CD4-positive, alpha-beta T cell (primary cell): ENCODE data around the gene LRP1B. TPM values are rescaled to one million over a fixed set of nuclear protein-coding genes. Genes with fewer than 3 reads are reported as not detected.

Experiments used
- ATAC-seq: fragments of 200-7000 bp; cut with Tn5 transposase; one replicate; pipeline ENCODE4 v1.10.0; 2022; ENCODE audit warnings: mild to moderate bottlenecking; ENCODE audit not compliant: poor library complexity
- CTCF ChIA-PET: fragments of 350-600 bp; sonication (Branson Sonifier 250); formaldehyde crosslinking; loops from one replicate; lab custom pipeline; 2021; ENCODE audit warnings: antibody characterized with exemption, inconsistent platforms; lab: Charles Lee
- POLR2A ChIA-PET: fragments of 350-600 bp; sonication (Branson Sonifier 250); formaldehyde crosslinking; loops from one replicate; lab custom pipeline; 2021; ENCODE audit warnings: antibody characterized with exemption, inconsistent platforms; lab: Charles Lee
- DNase-seq, 14 experiments: peaks; one replicate each; pipeline ENCODE4 v3.0.0-alpha.2; 2013 to 2020; ENCODE audit warnings: mixed read lengths in 2 of 14
- H3K27ac ChIP-seq, 2 donors: one replicate each; pipeline versions ENCODE4 v1.5.1 to v1.7.0; 2013; ENCODE audit warnings: low read length in 2 of 2, low read depth in 1 of 2, mild to moderate bottlenecking in 1 of 2
- H3K27me3 ChIP-seq, 2 experiments: 1 replicate in 1 of 2; 2 replicates in 1 of 2; pipeline versions ENCODE4 v1.6.1 to v1.7.0; 2013; ENCODE audit warnings: low read length in 2 of 2, control low read depth in 1 of 2, mild to moderate bottlenecking in 1 of 2, moderate library complexity in 1 of 2; ENCODE audit not compliant: insufficient read depth in 2 of 2, control insufficient read depth in 1 of 2
- H3K36me3 ChIP-seq: one replicate; pipeline ENCODE4 v1.6.1; 2013; ENCODE audit warnings: low read length, control low read depth; ENCODE audit not compliant: insufficient read depth
- H3K4me1 ChIP-seq: one replicate; pipeline ENCODE4 v1.6.1; 2013; ENCODE audit warnings: low read length, control low read depth; ENCODE audit not compliant: insufficient read depth
- H3K4me3 ChIP-seq: one replicate; pipeline ENCODE4 v1.5.1; 2013; ENCODE audit warnings: mild to moderate bottlenecking, low read length, moderate library complexity
- H3K9me3 ChIP-seq, 2 experiments: 1 replicate in 1 of 2; 2 replicates in 1 of 2; pipeline versions ENCODE4 v1.6.1 to v1.7.0; 2013; ENCODE audit warnings: low read length in 2 of 2, mild to moderate bottlenecking in 2 of 2, control low read depth in 1 of 2, moderate library complexity in 1 of 2; ENCODE audit not compliant: control insufficient read depth in 1 of 2, insufficient read depth in 1 of 2
- H3K27ac Mint-ChIP-seq: one replicate; pipeline ENCODE4 v1.8.0; 2020; ENCODE audit warnings: mixed read lengths
- H3K27me3 Mint-ChIP-seq: one replicate; pipeline ENCODE4 v1.8.0; 2021; ENCODE audit warnings: mixed read lengths
- H3K36me3 Mint-ChIP-seq: one replicate; pipeline ENCODE4 v1.8.0; 2021; ENCODE audit warnings: low read depth, mixed read lengths
- H3K4me1 Mint-ChIP-seq: one replicate; pipeline ENCODE4 v1.8.0; 2021; ENCODE audit warnings: low read depth, mixed read lengths
- H3K4me3 Mint-ChIP-seq: one replicate; pipeline ENCODE4 v1.8.0; 2020; ENCODE audit warnings: mild to moderate bottlenecking, mixed read lengths
- H3K9me3 Mint-ChIP-seq: one replicate; pipeline ENCODE4 v1.8.0; 2020; ENCODE audit warnings: mixed read lengths
- intact Hi-C, 2 experiments: fragments of 100-400 bp; cut with DNase I in 1 of 2; cut with micrococcal nuclease in 1 of 2; formaldehyde crosslinking; loops; one replicate each; pipeline versions ENCODE4 v1.15.1 to v1.9.0; 2023 to 2025; cut with DNase I, micrococcal nuclease
- total RNA-seq, 174 experiments: library from RNA in 2 of 174; stranded (reverse) in 2 of 174; gene quantifications; one replicate each; pipeline ENCODE4 v1.2.3 and lab custom pipeline; 2021 to 2026
- TF ChIP-seq, protein P1 (sequence below): fragments of 200-600 bp; IDR thresholded peaks from one replicate; pipeline ENCODE4 v1.8.0; 2022; ENCODE audit warnings: antibody characterized with exemption, mild to moderate bottlenecking

Gene LRP1B
- total RNA-seq, 2 experiments from 2014 or later = not detected

DNA sequence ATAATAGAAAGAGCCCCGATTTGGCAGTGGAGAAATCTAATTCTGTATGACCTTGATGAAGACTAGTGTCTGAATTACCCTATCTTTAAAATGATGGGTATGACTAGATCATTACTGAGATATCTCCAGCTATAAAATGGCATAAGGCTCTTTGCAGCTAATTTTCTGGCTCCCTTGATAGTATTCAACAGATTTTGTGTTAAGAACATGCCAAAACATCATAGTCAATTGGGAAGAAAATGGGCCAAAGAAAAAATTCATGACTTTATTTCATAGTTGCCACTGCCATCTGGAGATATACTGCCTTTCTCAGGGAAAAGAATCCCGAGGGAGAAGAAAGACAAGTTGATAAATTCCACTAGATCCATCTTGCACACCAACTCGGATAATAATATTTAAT lies 1618.7 kb downstream of the LRP1B start:
- Histone ChIP-seq H3K27ac (no peak overlapping the region), H3K9me3 (peaks cover 0 to 9% of the 10 kb centered on the region in 2 experiments), H3K36me3 (no peaks in the 10 kb centered on the region), H3K4me3 (no peak overlapping the region), H3K4me1 (no peaks in the 10 kb centered on the region), H3K27me3 (no peaks in the 10 kb centered on the region)
- DNase-seq (no peak), ATAC-seq (no peak)
- Mint-ChIP-seq H3K27ac (no peak overlapping the region), H3K4me3 (no peak overlapping the region), H3K4me1 (no peaks in the 10 kb centered on the region), H3K36me3 (no peaks in the 10 kb centered on the region), H3K9me3 (no peaks in the 10 kb centered on the region), H3K27me3 (no peaks in the 10 kb centered on the region)
- intact Hi-C loops = no loop called here
- ChIA-PET CTCF (no interaction called here), POLR2A (no interaction called here)
- TF ChIP-seq, protein P1, sequence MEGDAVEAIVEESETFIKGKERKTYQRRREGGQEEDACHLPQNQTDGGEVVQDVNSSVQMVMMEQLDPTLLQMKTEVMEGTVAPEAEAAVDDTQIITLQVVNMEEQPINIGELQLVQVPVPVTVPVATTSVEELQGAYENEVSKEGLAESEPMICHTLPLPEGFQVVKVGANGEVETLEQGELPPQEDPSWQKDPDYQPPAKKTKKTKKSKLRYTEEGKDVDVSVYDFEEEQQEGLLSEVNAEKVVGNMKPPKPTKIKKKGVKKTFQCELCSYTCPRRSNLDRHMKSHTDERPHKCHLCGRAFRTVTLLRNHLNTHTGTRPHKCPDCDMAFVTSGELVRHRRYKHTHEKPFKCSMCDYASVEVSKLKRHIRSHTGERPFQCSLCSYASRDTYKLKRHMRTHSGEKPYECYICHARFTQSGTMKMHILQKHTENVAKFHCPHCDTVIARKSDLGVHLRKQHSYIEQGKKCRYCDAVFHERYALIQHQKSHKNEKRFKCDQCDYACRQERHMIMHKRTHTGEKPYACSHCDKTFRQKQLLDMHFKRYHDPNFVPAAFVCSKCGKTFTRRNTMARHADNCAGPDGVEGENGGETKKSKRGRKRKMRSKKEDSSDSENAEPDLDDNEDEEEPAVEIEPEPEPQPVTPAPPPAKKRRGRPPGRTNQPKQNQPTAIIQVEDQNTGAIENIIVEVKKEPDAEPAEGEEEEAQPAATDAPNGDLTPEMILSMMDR = no peak

DNA sequence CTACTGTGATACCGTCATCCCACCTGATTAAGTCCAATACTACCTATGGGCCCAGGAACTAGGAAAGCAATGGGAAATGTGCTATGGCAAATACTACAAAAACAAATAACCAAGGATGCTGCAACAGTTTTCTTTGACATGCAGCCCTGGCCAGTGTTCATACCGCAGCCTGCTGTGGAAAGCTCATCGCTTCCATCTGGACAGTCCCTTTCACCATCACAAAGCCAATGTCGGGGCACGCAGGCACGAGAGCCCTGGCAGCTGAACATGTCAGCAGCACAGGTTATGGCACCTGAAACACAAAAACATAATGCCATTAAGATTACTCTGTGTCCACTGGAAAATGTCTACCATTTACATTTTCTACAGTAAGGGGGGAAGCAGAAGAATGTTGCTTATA lies 1621.1 kb downstream of the LRP1B start:
- Mint-ChIP-seq H3K27me3 (no peaks in the 10 kb centered on the region), H3K27ac (no peak overlapping the region), H3K4me3 (no peak overlapping the region), H3K4me1 (no peaks in the 10 kb centered on the region), H3K36me3 (no peaks in the 10 kb centered on the region), H3K9me3 (no peaks in the 10 kb centered on the region)
- H3K4me1 ChIP-seq = no peaks in the 10 kb centered on the region
- CTCF ChIA-PET = no interaction called here
- TF ChIP-seq, protein P1 = no peak
- POLR2A ChIA-PET = no interaction called here
- intact Hi-C loops = no loop called here
- ATAC-seq (no peak), DNase-seq (no peak)
- no peak overlapping the region for H3K4me3 ChIP-seq
- H3K9me3 ChIP-seq = peaks cover 0 to 13% of the 10 kb centered on the region in 2 experiments
- no peaks in the 10 kb centered on the region for H3K27me3 ChIP-seq
- no peaks in the 10 kb centered on the region for H3K36me3 ChIP-seq
- H3K27ac ChIP-seq = no peak overlapping the region

DNA sequence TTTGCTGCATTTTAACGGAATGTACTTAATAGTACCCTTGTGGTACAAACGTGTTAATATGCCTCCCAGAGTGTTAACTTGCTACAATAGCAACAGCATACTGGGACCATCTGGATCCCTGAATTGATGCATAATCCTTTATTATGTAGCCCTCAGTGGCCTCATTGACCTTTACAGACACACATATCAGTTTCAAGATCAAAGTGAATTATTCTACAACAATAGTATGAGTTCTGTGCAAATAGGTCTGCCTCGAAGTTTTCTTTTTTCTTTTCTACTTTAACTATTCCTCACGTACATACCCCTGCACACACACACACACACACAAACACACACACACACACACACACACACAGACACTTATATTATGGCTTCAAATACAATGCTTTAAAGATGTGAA lies 1622.1 kb downstream of the LRP1B start:
- Histone ChIP-seq H3K27ac (no peak overlapping the region), H3K4me3 (no peak overlapping the region), H3K9me3 (peaks cover 0 to 13% of the 10 kb centered on the region in 2 experiments), H3K36me3 (no peaks in the 10 kb centered on the region), H3K27me3 (no peaks in the 10 kb centered on the region), H3K4me1 (no peaks in the 10 kb centered on the region)
- H3K9me3 Mint-ChIP-seq = no peaks in the 10 kb centered on the region
- POLR2A ChIA-PET = no interaction called here
- DNase-seq (no peak), ATAC-seq (no peak)
- no peaks in the 10 kb centered on the region for H3K36me3 Mint-ChIP-seq
- TF ChIP-seq, protein P1 = no peak
- no peaks in the 10 kb centered on the region for H3K27me3 Mint-ChIP-seq
- H3K27ac Mint-ChIP-seq = no peak overlapping the region
- CTCF ChIA-PET = no interaction called here
- intact Hi-C loops = no loop called here
- H3K4me3 Mint-ChIP-seq = no peak overlapping the region
- no peaks in the 10 kb centered on the region for H3K4me1 Mint-ChIP-seq
